Keratinocyte (primary cell): ENCODE results near the gene KIRREL2. TPM values are rescaled to one million over a fixed set of nuclear protein-coding genes. Genes with fewer than 3 reads are reported as not detected.

ENCODE experiments used
- DNase-seq: peaks from one replicate; pipeline ENCODE4 v3.0.0-alpha.2; 2011; ENCODE audit warnings: low read depth, missing footprints, low spot score
- FAIRE-seq: peaks from 2 replicates; lab custom pipeline; 2011; peaks lifted over from hg19 to GRCh38; lab: Jason Lieb, UNC
- H2AFZ ChIP-seq: 2 replicates; pipeline ENCODE4 v1.6.0; 2012; ENCODE audit warnings: low read length, control low read depth, inconsistent platforms; ENCODE audit not compliant: control insufficient read depth
- H3K27ac ChIP-seq: 2 replicates; pipeline ENCODE4 v1.5.1; 2011; ENCODE audit warnings: low read length; ENCODE audit not compliant: control insufficient read depth, insufficient read depth
- H3K27me3 ChIP-seq: 3 replicates; pipeline ENCODE4 v1.6.0; 2011; ENCODE audit warnings: low read length; ENCODE audit not compliant: control insufficient read depth, insufficient read depth; ENCODE audit errors: extremely low read depth
- H3K36me3 ChIP-seq, 2 experiments: 2 replicates in 1 of 2; 3 replicates in 1 of 2; pipeline ENCODE4 v1.5.1; 2011; ENCODE audit warnings: low read length in 2 of 2, mild to moderate bottlenecking in 1 of 2; ENCODE audit not compliant: control insufficient read depth in 2 of 2, insufficient read depth in 2 of 2; ENCODE audit errors: extremely low read depth in 1 of 2
- H3K4me1 ChIP-seq: 3 replicates; pipeline ENCODE4 v1.5.1; 2011; ENCODE audit warnings: low read length; ENCODE audit not compliant: control insufficient read depth, insufficient read depth; ENCODE audit errors: extremely low read depth
- H3K4me2 ChIP-seq: 3 replicates; pipeline ENCODE4 v1.6.0; 2011; ENCODE audit warnings: low read depth, low read length; ENCODE audit not compliant: control insufficient read depth, insufficient read depth; ENCODE audit errors: extremely low read depth
- H3K4me3 ChIP-seq, 3 experiments: fragments of 200-600 bp in 1 of 3; sonication (generic) in 1 of 3; 2 replicates in 2 of 3; 3 replicates in 1 of 3; pipeline ENCODE4 v1.5.1; 2011 to 2016; ENCODE audit warnings: low read length in 3 of 3, mild to moderate bottlenecking in 3 of 3, control low read depth in 2 of 3, inconsistent platforms in 1 of 3, low read depth in 1 of 3, mixed read lengths in 1 of 3, mixed run types in 1 of 3, moderate library complexity in 1 of 3; ENCODE audit not compliant: control insufficient read depth in 2 of 3, insufficient read depth in 2 of 3; ENCODE audit errors: extremely low read depth in 1 of 3
- H3K79me2 ChIP-seq: 2 replicates; pipeline ENCODE4 v1.6.0; 2012; ENCODE audit warnings: low read length; ENCODE audit not compliant: control insufficient read depth, insufficient read depth
- H3K9ac ChIP-seq: 3 replicates; pipeline ENCODE4 v1.6.0; 2011; ENCODE audit warnings: low read length; ENCODE audit not compliant: control insufficient read depth, insufficient read depth; ENCODE audit errors: extremely low read depth
- H3K9me1 ChIP-seq: 3 replicates; pipeline ENCODE4 v1.6.0; 2011; ENCODE audit warnings: low read length; ENCODE audit not compliant: control insufficient read depth, insufficient read depth; ENCODE audit errors: extremely low read depth
- H3K9me3 ChIP-seq: 2 replicates; pipeline ENCODE4 v1.5.1; 2012; ENCODE audit warnings: low read depth, low read length; ENCODE audit not compliant: control insufficient read depth
- H4K20me1 ChIP-seq: 3 replicates; pipeline ENCODE4 v1.6.0; 2011; ENCODE audit warnings: low read length; ENCODE audit not compliant: control insufficient read depth, insufficient read depth; ENCODE audit errors: extremely low read depth
- CTCF ChIP-seq, 3 experiments: IDR thresholded peaks in 1 of 3; conservative IDR thresholded peaks in 1 of 3; optimal IDR thresholded peaks in 1 of 3; 2 replicates in 2 of 3; 3 replicates in 1 of 3; pipeline versions ENCODE3 to v1.5.1; 2011; ENCODE audit warnings: low read length in 3 of 3, mild to moderate bottlenecking in 3 of 3, moderate library complexity in 2 of 3, control low read depth in 1 of 3, inconsistent platforms in 1 of 3; ENCODE audit not compliant: insufficient read depth in 2 of 3; ENCODE audit errors: extremely low read depth in 1 of 3
- EZH2 ChIP-seq: IDR thresholded peaks from one replicate; pipeline ENCODE4 v1.6.1; 2012; ENCODE audit warnings: inconsistent platforms, mild to moderate bottlenecking, low read length, moderate library complexity
- dilution Hi-C: fragments of 300-500 bp; cut with MboI; formaldehyde crosslinking; loops from one replicate; pipeline ENCODE4 v1.7.0; 2020; ENCODE audit warnings: low sequenced_read_pairs; ENCODE audit not compliant: extremely low pct_ligation_motif_present
- polyA plus RNA-seq, 5 experiments: library from polyadenylated mRNA; depleted of rRNA in 3 of 5; stranded (reverse) in 3 of 5; stranded (forward) in 1 of 5; unstranded in 1 of 5; fragments of >200 nt; gene quantifications; 1 replicate in 1 of 5; 2 replicates in 3 of 5; 3 replicates in 1 of 5; pipeline versions ENCODE4 v1.2.1 to v1.2.3, GENCODE V29; 2011 to 2012; ENCODE audit warnings: missing spikeins in 2 of 5, low read depth in 1 of 5, low replicate concordance in 1 of 5

Gene KIRREL2
- polyA plus RNA-seq, 1 donor (not counting 4 experiments of a cell fraction or from before 2014, with no cell fraction given): not detected

- Histone ChIP-seq H3K27ac (no peak overlapping the region), H3K9me3 (no peaks in the 10 kb centered on the region), H2AFZ (no peak overlapping the region), H3K36me3 (no peaks in the 10 kb centered on the region), H3K79me2 (no peaks in the 10 kb centered on the region), H3K9me1 (no peaks in the 10 kb centered on the region), H3K4me2 (no peak overlapping the region), H4K20me1 (peaks cover 2% of the 10 kb centered on the region), H3K4me1 (no peaks in the 10 kb centered on the region), H3K4me3 (no peak overlapping the region), H3K9ac (no peak overlapping the region), H3K27me3 (peaks cover 7% of the 10 kb centered on the region)
- no peak for TF ChIP-seq EZH2
- FAIRE-seq (peak; percentile 84), DNase-seq (no peak)
- dilution Hi-C loops: no loop called here
Observed at GRCh38 chr19:35879770-35880317, 23.1 kb downstream of the KIRREL2 start.

GRCh38 chr19:35882114-35882832, 25.6 kb downstream of the KIRREL2 start:
- no peak for FAIRE-seq
- dilution Hi-C loops: no loop called here
- Histone ChIP-seq H3K4me2 (no peak overlapping the region), H3K4me3 (no peak overlapping the region), H3K36me3 (peaks cover 0 to 5% of the 10 kb centered on the region in 2 experiments), H3K9me1 (no peaks in the 10 kb centered on the region), H3K27ac (no peak overlapping the region), H4K20me1 (peaks cover 2% of the 10 kb centered on the region), H3K4me1 (no peaks in the 10 kb centered on the region), H3K9ac (no peak overlapping the region), H3K79me2 (no peaks in the 10 kb centered on the region), H3K27me3 (peaks cover 7% of the 10 kb centered on the region), H3K9me3 (no peaks in the 10 kb centered on the region), H2AFZ (no peak overlapping the region)
- DNase-seq: no peak
- peak; percentile 16 to 33 (median 32) for TF ChIP-seq CTCF (optimal IDR thresholded peaks at IDR 0.05 in 1 of 3, IDR thresholded peaks at IDR 0.05 in 1 of 3, conservative IDR thresholded peaks at IDR 0.05 in 1 of 3; ENCODE audit: extremely low read depth in 1 of 3, insufficient read depth in 2 of 3, low read length in 3 of 3)
- TF ChIP-seq EZH2: no peak
